Upper lobe of left lung (tissue), 6 donors: ENCODE data around the gene PLXNB3. TPM values are rescaled to one million over a fixed set of nuclear protein-coding genes. Genes with fewer than 3 reads are reported as not detected.

ENCODE experiments used
- ATAC-seq, 2 donors: fragments of 200-7000 bp; cut with Tn5 transposase; one replicate each; pipeline ENCODE4 v1.9.1; 2022; ENCODE audit warnings: mild to moderate bottlenecking in 2 of 2, moderate library complexity in 2 of 2; ENCODE audit not compliant: low FRiP score in 2 of 2
- DNase-seq, 2 donors: peaks; one replicate each; pipeline ENCODE4 v3.0.0-alpha.2; 2019 to 2020
- H3K27ac ChIP-seq, 4 donors: fragments of 200-600 bp; sonication (generic); one replicate each; pipeline ENCODE4 v1.5.1; 2016 to 2019
- H3K27me3 ChIP-seq, 4 donors: fragments of 200-600 bp; sonication (generic); one replicate each; pipeline ENCODE4 v1.5.1; 2017 to 2019
- H3K36me3 ChIP-seq, 4 donors: fragments of 200-600 bp; sonication (generic); one replicate each; pipeline ENCODE4 v1.5.1; 2016 to 2019
- H3K4me1 ChIP-seq, 4 donors: fragments of 200-600 bp; sonication (generic); one replicate each; pipeline ENCODE4 v1.5.1; 2018 to 2019
- H3K4me3 ChIP-seq, 4 donors: fragments of 200-600 bp; sonication (generic); one replicate each; pipeline ENCODE4 v1.5.1; 2017 to 2019; ENCODE audit warnings: mild to moderate bottlenecking in 2 of 4, moderate library complexity in 1 of 4
- H3K9me3 ChIP-seq, 4 donors: fragments of 200-600 bp; sonication (generic); one replicate each; pipeline ENCODE4 v1.5.1; 2018 to 2019
- CTCF ChIP-seq, 6 experiments: fragments of 450-650 bp in 4 of 6; fragments of 200-600 bp in 2 of 6; sonication (generic) in 2 of 6; IDR thresholded peaks; one replicate each; pipeline ENCODE4 v1.5.1; 2016 to 2019; ENCODE audit warnings: antibody characterized with exemption in 6 of 6
- EP300 ChIP-seq, 4 donors: sonication (generic); formaldehyde crosslinking; IDR thresholded peaks; one replicate each; pipeline ENCODE4 v1.5.1; 2017; ENCODE audit warnings: antibody characterized with exemption in 4 of 4, control low read depth in 2 of 4
- POLR2A ChIP-seq, 4 donors: fragments of 450-650 bp; IDR thresholded peaks; one replicate each; pipeline ENCODE4 v1.5.1; 2016 to 2017; ENCODE audit warnings: antibody characterized with exemption in 4 of 4, mild to moderate bottlenecking in 2 of 4
- POLR2AphosphoS5 ChIP-seq, 2 donors: sonication (generic); formaldehyde crosslinking; IDR thresholded peaks; one replicate each; pipeline ENCODE4 v1.5.1; 2017; ENCODE audit warnings: antibody characterized with exemption in 2 of 2
- WGBS, 2 donors: methylation state at CpG; one replicate each; pipeline ENCODE4 v1.1.5; 2017 to 2018; 5-methylcytosine and 5-hydroxymethylcytosine counted together
- total RNA-seq, 6 donors: library from RNA; depleted of rRNA in 4 of 6; stranded (reverse); fragments of >200 nt in 4 of 6; gene quantifications; one replicate each; pipeline versions ENCODE4 v1.1.0 to v1.2.1, GENCODE V29; 2016 to 2021
- donor health status: DM: no; HTN: no; CAD: no; lungs with moderate emphysema.
- donor health status: DM: no; HTN: yes; CAD: no; lungs with severe emphysema.

Gene PLXNB3
- total RNA-seq, 6 donors from 2014 or later, result 1.3 to 21.0 (median 2.9) TPM

GRCh38 chrX:153768311-153769157 lies 4.5 kb downstream of the PLXNB3 start:
- 83% methylated on average over 18 of the region's 22 CpGs; no CpG with 5 or more reads in 1 of the 2 donors for WGBS, 2 donors
- peak in 1 of 2 donors; percentile 53 for DNase-seq

GRCh38 chrX:153769158-153769864 lies 5.3 kb downstream of the PLXNB3 start:
- Histone ChIP-seq H3K27ac (no peak overlapping the region), H3K36me3 (no peaks in the 10 kb centered on the region), H3K4me1 (peaks cover 0 to 13% (median 3%) of the 10 kb centered on the region in 4 donors), H3K9me3 (no peaks in the 10 kb centered on the region), H3K27me3 (no peaks in the 10 kb centered on the region), H3K4me3 (no peak overlapping the region)
- DNase-seq (peak in 1 of 2 donors; percentile 49), ATAC-seq (no peak)
- 80 to 87% methylated on average over 1 to 14 of the region's 23 CpGs for WGBS, 2 donors
- TF ChIP-seq CTCF (IDR thresholded peaks at IDR 0.05) (no peak), EP300 (IDR thresholded peaks at IDR 0.05) (no peak), POLR2AphosphoS5 (IDR thresholded peaks at IDR 0.05) (no peak), POLR2A (IDR thresholded peaks at IDR 0.05) (no peak)

More at GRCh38 chrX:153768311-153769157, 4.5 kb downstream of the PLXNB3 start:
- Histone ChIP-seq H3K27ac (peak overlapping the region in 1 of 4 donors; percentile 5), H3K4me3 (no peak overlapping the region), H3K4me1 (peaks cover 0 to 13% (median 6%) of the 10 kb centered on the region in 4 donors), H3K27me3 (no peaks in the 10 kb centered on the region), H3K9me3 (no peaks in the 10 kb centered on the region), H3K36me3 (no peaks in the 10 kb centered on the region)
- TF ChIP-seq EP300 (IDR thresholded peaks at IDR 0.05) (no peak), CTCF (IDR thresholded peaks at IDR 0.05) (peak in 1 of 6 experiments; percentile 10)
- ATAC-seq, result no peak

DNA sequence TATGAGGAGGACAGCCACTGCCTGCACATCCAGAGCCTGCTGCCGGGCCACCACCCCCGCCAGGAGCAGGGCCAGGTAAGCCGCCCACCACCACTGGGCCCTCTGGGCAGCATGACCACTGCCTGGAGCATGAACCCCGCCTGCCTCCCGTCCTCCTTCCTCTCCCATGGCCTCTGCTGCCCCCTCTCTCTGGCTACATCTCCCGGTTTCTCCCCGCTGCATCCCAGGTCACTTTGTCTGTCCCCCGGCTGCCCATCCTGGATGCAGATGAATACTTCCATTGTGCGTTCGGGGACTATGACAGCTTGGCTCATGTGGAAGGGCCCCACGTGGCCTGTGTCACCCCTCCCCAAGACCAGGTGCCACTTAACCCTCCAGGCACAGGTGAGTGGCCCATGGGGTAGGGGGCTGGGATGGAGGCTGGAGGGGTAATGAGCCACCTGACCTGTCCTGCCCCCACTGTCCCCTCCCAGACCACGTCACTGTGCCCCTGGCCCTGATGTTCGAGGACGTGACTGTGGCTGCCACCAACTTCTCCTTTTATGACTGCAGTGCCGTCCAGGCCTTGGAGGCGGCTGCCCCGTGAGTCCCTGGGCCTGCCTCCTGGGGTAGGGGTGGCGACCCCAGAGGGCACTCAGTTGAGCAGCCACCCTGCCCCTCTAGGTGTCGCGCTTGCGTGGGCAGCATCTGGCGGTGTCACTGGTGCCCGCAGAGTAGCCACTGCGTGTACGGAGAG lies 6.0 kb downstream of the PLXNB3 start:
- no peak overlapping the region for H3K27ac ChIP-seq
- TF ChIP-seq POLR2AphosphoS5 (IDR thresholded peaks at IDR 0.05), result no peak
- TF ChIP-seq POLR2A (IDR thresholded peaks at IDR 0.05), result no peak
- TF ChIP-seq CTCF (IDR thresholded peaks at IDR 0.05), result no peak
- no peak for TF ChIP-seq EP300 (IDR thresholded peaks at IDR 0.05)
- no peaks in the 10 kb centered on the region for H3K36me3 ChIP-seq
- peaks cover 0 to 6% (median 2%) of the 10 kb centered on the region in 4 donors for H3K4me1 ChIP-seq
- ATAC-seq (no peak), DNase-seq (peak in 1 of 2 donors; percentile 56)
- H3K4me3 ChIP-seq, result no peak overlapping the region
- WGBS, 2 donors, result 86 to 97% methylated on average over 6 to 25 of the region's 25 CpGs
- no peaks in the 10 kb centered on the region for H3K27me3 ChIP-seq
- H3K9me3 ChIP-seq, result no peaks in the 10 kb centered on the region

- no peak for DNase-seq
- ATAC-seq, result no peak
- no peak for TF ChIP-seq EP300 (IDR thresholded peaks at IDR 0.05)
- TF ChIP-seq POLR2A (IDR thresholded peaks at IDR 0.05), result no peak
- no peak for TF ChIP-seq POLR2AphosphoS5 (IDR thresholded peaks at IDR 0.05)
- TF ChIP-seq CTCF (IDR thresholded peaks at IDR 0.05), result no peak
- Histone ChIP-seq H3K4me1 (peaks cover 0 to 5% (median 2%) of the 10 kb centered on the region in 4 donors), H3K36me3 (no peaks in the 10 kb centered on the region), H3K27me3 (no peaks in the 10 kb centered on the region), H3K27ac (no peak overlapping the region), H3K4me3 (no peak overlapping the region), H3K9me3 (no peaks in the 10 kb centered on the region)
- 90 to 91% methylated on average over 4 to 18 of the region's 18 CpGs for WGBS, 2 donors
Observed at GRCh38 chrX:153770601-153771414, 6.8 kb downstream of the PLXNB3 start.
